ENCODE measurements around the gene HSPB1.
A peak's percentile ranks its signal among the peaks of the same experiment; 100 is the strongest.

The HSPB1 gene

DNA sequence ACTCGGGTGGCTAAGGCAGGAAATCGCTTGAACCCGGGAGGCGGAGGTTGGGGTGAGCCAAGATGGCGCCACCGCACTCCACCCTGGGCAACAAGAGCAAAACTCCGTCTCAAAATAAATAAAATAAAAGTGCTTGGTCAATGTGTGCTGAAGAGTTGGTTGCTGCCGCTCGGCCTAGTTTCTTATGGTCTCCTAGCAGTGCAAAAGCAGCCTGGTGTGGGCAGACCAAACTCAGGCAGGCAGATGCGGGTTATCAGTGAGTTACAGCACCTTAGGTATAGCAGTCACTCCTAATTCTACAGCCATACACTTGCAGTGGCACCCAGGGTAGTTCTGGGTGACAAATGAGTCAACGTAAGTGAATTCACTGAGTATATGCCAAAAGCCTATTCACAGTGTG is 22.6 kb downstream of the HSPB1 start:
- no peak overlapping the region for H3K9ac ChIP-seq (ENCODE audit: low read depth, low read length, poor library complexity, severe bottlenecking)
- H3K27me3 ChIP-seq (ENCODE audit: insufficient read depth, low read length, poor library complexity, severe bottlenecking): no peaks in the 10 kb centered on the region
- no peak overlapping the region for H2AFZ ChIP-seq (ENCODE audit: low read length)
- no peak for TF ChIP-seq EZH2phosphoT487 (IDR thresholded peaks at IDR 0.05; ENCODE audit: borderline replicate concordance)
- TF ChIP-seq, protein P1, sequence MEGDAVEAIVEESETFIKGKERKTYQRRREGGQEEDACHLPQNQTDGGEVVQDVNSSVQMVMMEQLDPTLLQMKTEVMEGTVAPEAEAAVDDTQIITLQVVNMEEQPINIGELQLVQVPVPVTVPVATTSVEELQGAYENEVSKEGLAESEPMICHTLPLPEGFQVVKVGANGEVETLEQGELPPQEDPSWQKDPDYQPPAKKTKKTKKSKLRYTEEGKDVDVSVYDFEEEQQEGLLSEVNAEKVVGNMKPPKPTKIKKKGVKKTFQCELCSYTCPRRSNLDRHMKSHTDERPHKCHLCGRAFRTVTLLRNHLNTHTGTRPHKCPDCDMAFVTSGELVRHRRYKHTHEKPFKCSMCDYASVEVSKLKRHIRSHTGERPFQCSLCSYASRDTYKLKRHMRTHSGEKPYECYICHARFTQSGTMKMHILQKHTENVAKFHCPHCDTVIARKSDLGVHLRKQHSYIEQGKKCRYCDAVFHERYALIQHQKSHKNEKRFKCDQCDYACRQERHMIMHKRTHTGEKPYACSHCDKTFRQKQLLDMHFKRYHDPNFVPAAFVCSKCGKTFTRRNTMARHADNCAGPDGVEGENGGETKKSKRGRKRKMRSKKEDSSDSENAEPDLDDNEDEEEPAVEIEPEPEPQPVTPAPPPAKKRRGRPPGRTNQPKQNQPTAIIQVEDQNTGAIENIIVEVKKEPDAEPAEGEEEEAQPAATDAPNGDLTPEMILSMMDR (conservative IDR thresholded peaks at IDR 0.05; ENCODE audit: low read length): no peak
- peaks cover 59% of the 10 kb centered on the region for H3K36me3 ChIP-seq (ENCODE audit: insufficient read depth, low read length)
- H3K4me1 ChIP-seq (ENCODE audit: insufficient read depth, low read length, poor library complexity, severe bottlenecking): peaks cover 27% of the 10 kb centered on the region
- H3K9me3 ChIP-seq (ENCODE audit: insufficient read depth, low read depth, low read length): no peaks in the 10 kb centered on the region
- H3K4me3 ChIP-seq (ENCODE audit: low read length, poor library complexity, severe bottlenecking): no peak overlapping the region
- no peaks in the 10 kb centered on the region for H3K9me2 ChIP-seq (replicated peaks; ENCODE audit: low read depth, low read length)
- H3F3A ChIP-seq (ENCODE audit: low read depth): peaks cover 17% of the 10 kb centered on the region
- peaks cover 49% of the 10 kb centered on the region for H3K79me2 ChIP-seq (ENCODE audit: insufficient read depth, low read length)
- no peak overlapping the region for H3K4me2 ChIP-seq (ENCODE audit: low read depth, low read length, poor library complexity, severe bottlenecking)
- H4K20me1 ChIP-seq (ENCODE audit: insufficient read depth, low read length, poor library complexity, severe bottlenecking): peaks cover 43% of the 10 kb centered on the region

- Histone ChIP-seq H3K9me2 (replicated peaks; ENCODE audit: low read depth, low read length) (no peaks in the 10 kb centered on the region), H2AFZ (ENCODE audit: low read length) (no peak overlapping the region), H3K9me3 (ENCODE audit: insufficient read depth, low read depth, low read length) (no peaks in the 10 kb centered on the region), H3K27me3 (ENCODE audit: insufficient read depth, low read length, poor library complexity, severe bottlenecking) (no peaks in the 10 kb centered on the region), H3K4me2 (ENCODE audit: low read depth, low read length, poor library complexity, severe bottlenecking) (no peak overlapping the region), H3K36me3 (ENCODE audit: insufficient read depth, low read length) (peaks cover 62% of the 10 kb centered on the region), H3K4me3 (ENCODE audit: low read length, poor library complexity, severe bottlenecking) (no peak overlapping the region), H3K4me1 (ENCODE audit: insufficient read depth, low read length, poor library complexity, severe bottlenecking) (peaks cover 27% of the 10 kb centered on the region), H4K20me1 (ENCODE audit: insufficient read depth, low read length, poor library complexity, severe bottlenecking) (peaks cover 51% of the 10 kb centered on the region), H3K9ac (ENCODE audit: low read depth, low read length, poor library complexity, severe bottlenecking) (no peak overlapping the region), H3F3A (ENCODE audit: low read depth) (peaks cover 17% of the 10 kb centered on the region), H3K79me2 (ENCODE audit: insufficient read depth, low read length) (peaks cover 56% of the 10 kb centered on the region)
- TF ChIP-seq EZH2phosphoT487 (IDR thresholded peaks at IDR 0.05; ENCODE audit: borderline replicate concordance): no peak
- TF ChIP-seq, protein P1 (conservative IDR thresholded peaks at IDR 0.05; ENCODE audit: low read length): no peak
Observed at GRCh38 chr7:76325811-76326210, 23.3 kb downstream of the HSPB1 start.

DNA sequence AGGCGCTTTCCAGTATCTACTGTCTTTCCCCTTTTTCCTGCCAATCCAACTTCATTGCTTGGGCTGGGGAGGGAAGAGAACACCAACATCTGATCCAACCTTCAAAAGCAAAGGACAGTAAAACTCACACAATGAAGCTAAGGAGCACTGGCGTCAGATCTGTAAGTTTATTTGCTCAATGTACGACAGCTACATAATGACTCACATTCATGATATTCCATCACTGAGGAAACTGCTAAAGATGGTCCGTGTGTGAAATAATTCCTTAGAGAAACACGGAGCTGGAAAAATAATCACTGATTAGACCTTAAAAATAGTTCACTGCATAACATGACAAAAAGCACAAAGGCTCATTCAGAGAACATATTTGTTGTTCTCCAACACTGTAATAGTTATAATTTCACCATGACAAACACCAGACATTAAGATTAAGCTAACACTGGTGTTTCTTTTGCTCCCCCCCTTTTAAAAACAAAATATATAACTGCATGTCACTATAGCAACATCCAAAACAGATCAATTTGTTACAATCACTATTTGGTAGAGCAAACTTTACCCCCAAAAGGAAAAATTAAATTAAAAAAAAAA is 24.3 kb downstream of the HSPB1 start:
- peaks cover 27% of the 10 kb centered on the region for H3K4me1 ChIP-seq (ENCODE audit: insufficient read depth, low read length, poor library complexity, severe bottlenecking)
- TF ChIP-seq EZH2phosphoT487 (IDR thresholded peaks at IDR 0.05; ENCODE audit: borderline replicate concordance): no peak
- TF ChIP-seq, protein P1 (conservative IDR thresholded peaks at IDR 0.05; ENCODE audit: low read length): no peak
- peaks cover 66% of the 10 kb centered on the region for H3K36me3 ChIP-seq (ENCODE audit: insufficient read depth, low read length)
- peaks cover 66% of the 10 kb centered on the region for H3K79me2 ChIP-seq (ENCODE audit: insufficient read depth, low read length)
- H3K9ac ChIP-seq (ENCODE audit: low read depth, low read length, poor library complexity, severe bottlenecking): peak overlapping the region; percentile 21
- no peak overlapping the region for H2AFZ ChIP-seq (ENCODE audit: low read length)
- no peaks in the 10 kb centered on the region for H3K9me2 ChIP-seq (replicated peaks; ENCODE audit: low read depth, low read length)
- H3K4me3 ChIP-seq (ENCODE audit: low read length, poor library complexity, severe bottlenecking): peak overlapping the region; percentile 39
- H3K4me2 ChIP-seq (ENCODE audit: low read depth, low read length, poor library complexity, severe bottlenecking): peak overlapping the region; percentile 68
- peaks cover 17% of the 10 kb centered on the region for H3F3A ChIP-seq (ENCODE audit: low read depth)
- no peaks in the 10 kb centered on the region for H3K9me3 ChIP-seq (ENCODE audit: insufficient read depth, low read depth, low read length)
- peaks cover 60% of the 10 kb centered on the region for H4K20me1 ChIP-seq (ENCODE audit: insufficient read depth, low read length, poor library complexity, severe bottlenecking)
- no peaks in the 10 kb centered on the region for H3K27me3 ChIP-seq (ENCODE audit: insufficient read depth, low read length, poor library complexity, severe bottlenecking)

Data from Loucy (cell line).